HG03095 (cell line): ENCODE results near the gene CA5A.

Experiments
- ATAC-seq: cut with Tn5 transposase; IDR thresholded peaks from one replicate; pipeline ENCODE4 v1.9.1; 2021; ENCODE audit warnings: moderate library complexity; ENCODE audit not compliant: unreplicated experiment

The CA5A gene

DNA sequence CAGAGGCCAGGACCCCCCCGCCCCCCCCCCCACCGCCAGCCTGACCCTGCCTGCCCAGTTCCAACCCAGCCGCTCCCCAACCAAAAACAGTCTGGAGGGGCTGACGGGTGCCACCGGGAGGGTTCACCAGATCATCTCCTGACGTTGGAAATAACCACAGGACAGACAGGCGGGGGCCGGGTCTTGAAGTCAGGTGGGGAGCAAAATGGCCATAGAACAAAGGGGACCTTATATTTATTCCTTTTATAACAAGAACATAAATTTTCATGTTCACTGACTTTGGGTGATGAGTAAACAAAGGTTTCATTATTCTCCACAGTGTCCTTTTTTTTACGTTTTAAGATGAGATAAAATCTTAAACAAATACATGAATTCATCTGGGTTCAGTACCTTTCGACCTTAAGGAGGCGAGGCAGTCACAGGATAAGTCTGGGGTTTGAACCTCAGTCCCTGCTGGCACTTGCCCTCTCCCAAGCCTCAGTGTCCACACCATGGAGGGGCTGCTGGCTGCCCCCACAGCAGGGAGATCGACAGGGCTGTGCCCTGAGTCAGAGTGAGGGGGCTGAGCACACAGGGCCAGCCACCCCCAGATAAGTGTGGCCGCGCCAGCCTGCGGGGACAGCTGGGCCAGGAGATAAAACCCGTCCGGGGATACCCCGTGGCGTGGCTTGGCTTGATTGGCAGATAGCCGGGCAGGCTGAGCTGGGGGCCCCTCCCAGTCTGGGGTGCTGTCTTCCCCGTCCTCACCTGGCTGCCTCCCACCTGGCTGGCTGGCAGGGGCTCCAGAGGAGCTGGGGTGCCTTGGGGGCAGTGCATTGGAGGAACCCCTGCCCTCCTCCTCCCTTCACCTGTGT, 82.0 kb downstream of the CA5A start:
- no peak for ATAC-seq

DNA sequence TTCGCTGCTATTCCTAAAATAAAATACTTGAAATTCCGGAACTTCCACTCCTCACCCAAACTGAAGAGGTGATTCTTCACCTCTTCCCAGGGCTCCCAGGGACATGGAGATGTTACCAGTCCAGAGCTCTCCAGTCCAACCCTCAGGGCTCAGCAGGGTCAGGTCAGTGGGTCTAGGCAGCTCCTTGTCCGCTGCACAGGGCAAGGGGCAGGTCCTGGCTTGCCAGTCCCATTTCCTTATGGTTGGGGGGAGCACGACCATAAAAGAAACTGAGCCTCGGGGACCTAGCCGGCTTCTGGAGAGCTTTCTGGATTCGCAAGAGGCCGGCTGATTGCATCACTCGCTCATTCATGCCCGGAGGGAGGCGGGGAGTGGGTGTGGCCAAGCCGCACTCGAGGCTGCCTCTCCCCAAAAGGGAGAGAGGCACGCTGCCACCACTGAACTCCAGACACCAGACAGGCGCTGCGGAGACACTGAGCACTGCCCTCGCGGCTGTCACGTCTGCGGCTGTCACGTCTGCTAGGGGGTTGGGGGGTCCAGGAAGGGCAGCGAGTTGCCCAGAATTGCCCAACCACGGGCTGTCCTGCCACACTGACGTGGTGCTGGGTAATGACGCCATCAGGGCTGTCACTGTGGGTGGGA, 82.8 kb downstream of the CA5A start:
- ATAC-seq: peak; percentile 60

DNA sequence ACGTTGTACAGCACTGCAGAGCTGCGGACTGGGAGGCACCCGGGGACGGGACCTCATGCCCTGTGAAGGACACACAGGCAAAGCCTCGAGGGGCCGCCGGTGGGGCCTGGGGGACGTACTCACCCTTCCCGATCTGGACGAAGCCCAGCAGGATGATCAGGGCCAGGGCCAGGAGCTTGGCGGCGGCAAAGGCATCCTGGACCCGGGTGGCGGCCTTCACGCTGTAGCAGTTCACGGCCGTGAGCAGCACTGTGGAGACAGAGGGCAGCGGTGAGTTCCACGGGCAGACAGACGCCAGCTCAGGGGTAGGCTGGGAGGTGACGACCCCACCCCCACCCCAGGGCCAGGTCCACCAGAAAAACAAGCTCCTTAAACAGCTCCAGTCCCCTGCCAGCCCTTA, 84.7 kb downstream of the CA5A start:
- no peak for ATAC-seq

DNA sequence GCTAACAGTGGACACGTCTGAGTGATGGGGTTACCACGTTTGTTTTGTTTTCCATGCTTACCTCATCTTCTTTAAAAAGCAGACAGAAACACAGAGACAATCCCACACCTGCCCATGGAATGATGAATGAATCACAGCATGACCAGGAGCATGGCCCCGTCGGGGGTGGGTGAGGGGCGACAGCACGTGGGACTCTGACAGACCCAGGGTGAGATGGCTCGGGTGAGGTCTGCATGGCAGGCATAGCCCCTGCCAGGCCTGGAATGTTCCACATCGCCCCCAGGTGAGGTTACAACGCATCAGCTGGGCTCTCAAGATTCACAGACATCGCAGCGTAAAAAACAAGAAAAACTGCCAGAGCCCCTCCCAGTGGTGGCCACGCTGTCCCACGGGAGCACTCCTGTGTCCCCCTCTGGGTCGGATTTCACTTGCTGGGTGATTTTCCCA, 85.2 kb downstream of the CA5A start:
- ATAC-seq: no peak

DNA sequence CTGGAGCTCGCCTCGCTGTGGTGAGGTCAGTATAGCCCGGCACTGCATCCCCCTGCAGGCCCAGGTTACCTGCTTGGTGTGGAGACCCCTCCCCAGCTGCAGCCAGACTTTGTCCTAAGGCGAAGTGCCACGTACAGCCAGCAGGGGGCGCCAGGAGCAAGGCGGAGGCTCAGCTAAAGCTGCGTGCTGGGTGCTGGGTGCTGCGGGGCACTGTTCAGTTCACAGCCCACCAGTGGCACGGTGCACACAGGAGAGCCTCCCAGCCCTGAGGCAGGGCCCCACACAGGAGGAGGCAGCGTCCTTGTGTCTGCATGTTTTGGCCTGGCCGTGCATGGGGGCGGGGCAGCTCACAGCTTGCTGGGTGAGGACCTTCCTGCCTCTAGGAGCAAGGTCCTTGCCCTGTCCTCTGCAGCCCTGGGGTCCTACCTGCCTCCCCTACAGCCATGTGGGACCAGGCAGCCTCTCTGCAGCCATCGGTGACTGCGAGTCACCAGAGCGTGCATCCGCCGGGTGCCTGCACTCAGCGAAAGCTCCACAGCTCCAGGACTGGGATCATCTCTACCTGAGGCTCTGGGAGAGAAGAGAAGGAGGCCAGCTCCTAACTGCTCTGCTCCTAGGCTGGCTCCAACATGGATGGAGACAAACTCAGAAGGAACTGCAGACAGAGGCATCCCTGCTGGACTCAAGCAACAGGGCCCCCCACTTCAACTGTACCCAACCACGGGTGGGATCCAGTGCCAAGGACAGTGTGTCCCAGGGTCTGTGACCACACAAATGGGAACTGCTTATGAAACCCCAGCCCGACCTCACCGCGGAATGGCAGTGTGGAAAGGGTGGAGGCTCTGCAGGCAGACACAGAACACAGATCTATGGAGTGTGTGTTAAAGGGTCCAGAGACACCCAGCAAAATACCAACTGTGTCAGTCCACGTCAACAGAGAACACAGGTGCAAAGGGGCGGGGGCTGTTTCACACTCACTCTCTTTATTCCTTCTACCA, 86.0 kb downstream of the CA5A start:
- no peak for ATAC-seq

DNA sequence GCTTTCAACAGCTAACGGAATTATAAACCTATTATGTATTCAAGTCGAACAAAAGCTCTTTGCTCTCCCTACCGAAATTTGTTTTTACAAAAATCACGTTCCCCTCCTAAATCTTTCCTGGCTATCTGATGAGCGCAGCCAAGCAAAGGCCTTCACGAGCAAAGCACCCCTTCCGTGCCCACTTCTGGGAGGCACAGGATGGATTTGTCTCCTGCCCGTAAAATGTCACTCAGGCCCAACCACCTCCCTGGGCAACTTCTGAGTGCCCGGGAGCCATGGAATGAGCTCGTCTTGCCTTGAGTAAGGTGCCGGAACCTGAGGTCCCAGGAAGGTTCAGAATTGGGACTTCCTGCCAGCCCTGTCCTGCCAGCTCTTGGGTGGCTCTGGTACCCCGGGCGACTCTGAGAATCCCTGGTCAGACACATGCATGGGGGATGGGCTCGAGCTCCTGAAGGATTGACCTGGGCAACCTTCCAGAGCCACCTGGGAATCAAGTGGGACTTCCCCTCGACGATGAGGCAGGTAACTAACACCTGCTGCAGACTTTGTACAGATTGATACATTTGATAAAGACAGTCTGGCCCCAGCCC, 86.8 kb downstream of the CA5A start:
- no peak for ATAC-seq

DNA sequence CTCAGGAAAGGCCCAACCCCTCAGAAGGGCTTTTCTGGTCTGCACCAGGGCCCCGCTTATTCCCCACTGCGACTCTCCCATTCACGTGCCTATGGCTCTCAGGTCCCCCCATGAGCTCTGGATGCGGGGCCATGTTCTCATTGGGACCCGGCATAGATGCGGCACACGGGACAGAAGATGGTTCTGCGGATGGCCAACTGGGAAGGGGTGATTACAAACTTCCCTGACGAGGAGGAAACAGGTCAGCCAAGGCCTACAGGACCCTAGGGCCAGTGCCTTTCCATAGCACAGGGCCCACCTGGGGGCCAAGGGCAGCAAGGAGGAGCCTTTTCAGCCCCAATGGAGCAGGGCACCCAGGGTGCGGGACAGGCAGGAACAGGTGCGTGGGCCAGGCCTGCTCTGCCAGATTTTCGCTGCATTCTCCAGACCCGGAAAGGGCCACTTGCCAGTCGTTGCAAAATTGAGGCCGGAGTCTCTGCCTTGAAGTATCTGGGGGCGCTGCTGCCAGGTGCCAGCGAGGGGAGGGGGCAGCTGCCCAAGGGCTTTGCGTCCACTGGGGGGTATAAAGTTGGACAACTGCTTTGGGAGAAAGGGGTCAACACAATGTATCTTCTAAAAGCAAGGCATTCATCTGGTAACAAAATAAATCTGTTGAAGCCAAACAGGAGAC, 87.5 kb downstream of the CA5A start:
- ATAC-seq: no peak

DNA sequence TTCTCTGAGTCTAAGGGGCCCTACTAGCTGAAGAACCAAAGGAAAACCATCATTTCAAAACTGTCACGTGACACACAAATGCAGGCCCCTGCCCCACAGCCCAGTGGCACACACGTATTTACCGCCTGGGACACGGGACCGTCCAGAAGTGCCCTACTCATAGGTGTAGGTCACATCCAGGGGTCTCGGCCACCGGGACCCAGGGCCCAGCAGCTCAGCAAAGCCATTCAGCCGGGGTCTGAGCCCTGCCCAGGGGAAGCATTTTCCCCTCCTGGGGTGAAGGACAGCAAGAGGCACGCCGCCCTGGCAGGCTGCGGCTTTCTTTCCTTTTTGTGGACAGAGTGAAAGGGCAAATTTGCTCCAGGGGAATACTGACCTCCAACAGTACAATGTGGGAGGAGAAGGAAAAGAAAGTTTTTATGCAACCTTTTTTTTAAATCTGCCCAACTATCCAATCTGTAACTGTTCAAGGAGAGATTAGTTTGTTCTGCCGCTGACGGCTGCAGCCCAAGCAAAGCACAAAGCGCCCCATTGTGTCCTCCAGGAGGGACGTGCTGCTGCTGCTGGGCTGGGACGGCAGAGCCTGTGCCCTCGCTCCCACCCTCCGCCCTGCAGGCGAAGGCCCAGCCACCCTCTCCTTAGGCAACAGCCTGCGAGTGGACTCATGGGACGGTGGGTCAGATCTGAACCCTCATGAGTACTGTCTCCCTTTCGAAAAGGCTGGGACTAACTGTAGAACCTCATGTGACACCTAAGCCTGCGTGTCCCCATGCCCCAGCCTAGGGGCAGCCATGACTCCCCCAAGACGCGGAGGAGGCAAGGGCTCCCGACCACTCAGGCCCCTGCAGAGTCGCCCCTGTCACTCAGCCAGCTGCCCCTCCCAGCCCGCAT, 88.3 kb downstream of the CA5A start:
- no peak for ATAC-seq

DNA sequence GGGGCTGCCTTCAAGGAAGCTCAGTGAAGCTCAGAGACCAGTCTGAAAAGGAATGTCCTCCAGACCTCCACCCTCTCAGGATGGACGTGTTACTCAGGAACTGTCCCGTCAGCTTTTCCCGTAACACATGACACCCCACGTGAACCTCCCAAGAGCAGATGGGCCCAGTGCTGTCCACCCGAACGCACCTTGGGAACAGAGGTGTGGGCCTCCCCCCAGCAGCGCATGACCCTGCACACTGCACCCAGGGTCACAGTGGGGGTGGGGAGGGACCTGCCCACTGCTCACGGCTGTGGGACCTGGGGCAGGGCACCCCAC, 88.9 kb downstream of the CA5A start:
- no peak for ATAC-seq

DNA sequence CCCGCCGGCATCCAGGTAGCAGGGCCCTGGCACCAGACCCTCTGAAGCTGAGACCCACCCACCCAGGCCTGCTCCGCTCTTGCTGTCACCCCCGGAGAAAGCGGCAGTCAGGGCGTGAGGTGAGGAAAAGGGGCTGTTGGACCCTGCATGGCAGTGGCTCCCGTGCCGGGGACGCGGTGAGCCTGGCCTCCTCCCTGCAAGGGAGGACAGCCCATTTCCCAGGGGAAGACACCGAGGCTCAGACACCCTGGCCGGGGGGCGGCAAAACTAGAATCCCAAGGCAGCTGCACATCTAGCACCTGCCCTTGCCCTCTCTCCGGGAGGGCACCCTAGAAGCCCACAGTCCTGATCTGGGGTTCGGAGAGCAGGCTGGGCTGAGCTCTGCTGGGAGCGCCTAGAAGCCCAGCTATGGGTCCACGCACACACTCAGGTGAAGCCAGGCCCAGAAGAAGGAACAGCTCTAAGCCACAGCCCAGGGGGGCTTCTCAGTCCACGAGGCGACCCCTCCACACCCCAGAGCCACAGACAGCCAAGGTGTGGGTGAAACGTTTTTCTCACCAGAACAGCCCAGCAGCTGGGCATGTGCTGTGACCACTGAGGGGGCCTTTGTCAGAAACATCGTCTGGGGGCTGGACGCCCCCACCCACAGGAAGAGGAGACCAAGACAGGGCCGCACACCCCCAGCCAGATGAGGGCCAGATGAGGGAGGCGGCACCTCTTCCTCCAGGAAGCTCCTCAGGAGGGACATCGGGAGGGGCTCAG, 89.4 kb downstream of the CA5A start:
- ATAC-seq: no peak

DNA sequence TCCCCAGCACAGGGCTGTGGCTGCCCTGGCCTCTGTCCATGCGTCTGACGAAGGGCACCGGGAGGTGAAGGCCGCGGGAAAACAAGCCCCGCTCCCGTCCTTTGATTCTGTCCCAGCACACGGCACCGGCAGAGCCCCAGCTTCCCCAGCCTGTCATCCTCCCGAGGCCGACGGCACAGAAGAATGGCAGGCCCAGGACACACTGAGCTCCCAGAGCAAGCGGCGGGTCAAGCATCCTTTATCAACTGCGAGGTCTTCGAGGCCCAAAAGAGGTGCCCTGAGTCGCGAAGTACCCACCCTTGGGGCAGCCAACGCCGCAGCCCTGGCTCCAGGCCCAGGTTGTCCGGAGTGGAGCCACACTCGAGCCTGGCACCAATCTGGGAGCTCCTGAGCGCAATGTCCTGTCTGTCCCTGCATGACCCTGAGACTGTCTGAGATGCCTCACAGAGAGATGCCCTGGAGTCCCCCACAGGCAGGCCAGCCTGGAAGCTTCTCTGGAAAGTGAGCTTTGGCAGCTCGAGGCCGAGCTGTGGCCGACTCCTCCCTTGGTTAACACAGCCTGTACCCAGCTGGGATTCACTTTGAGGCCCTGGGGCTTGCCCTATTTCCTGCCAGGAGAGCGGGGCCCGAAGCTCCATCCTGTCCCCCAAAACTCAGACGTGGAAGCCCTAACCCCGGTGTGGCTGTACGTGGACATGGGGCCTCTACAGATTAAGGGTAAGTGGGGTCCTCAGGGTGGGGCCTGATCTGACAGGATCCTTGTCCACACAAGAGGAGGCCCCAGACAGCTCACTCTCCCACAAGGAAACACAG, 90.3 kb downstream of the CA5A start:
- ATAC-seq: no peak

DNA sequence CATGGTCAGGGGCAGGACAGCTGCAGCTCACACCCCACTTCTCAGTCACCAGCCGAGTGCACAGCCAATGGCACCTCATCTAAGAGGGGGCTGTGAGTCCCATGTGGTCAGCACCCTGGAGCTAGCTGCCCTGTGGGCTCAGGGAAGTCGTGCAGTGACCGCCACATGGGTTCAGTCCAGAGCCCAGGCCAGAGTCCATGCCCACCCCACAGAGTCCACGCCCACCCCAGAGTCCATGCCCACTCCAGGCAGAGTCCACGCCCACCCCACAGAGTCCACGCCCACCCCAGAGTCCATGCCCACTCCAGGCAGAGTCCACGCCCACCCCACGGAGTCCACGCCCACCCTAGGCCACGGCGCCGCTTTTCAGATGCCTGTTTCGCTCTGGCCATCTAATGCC, 91.1 kb downstream of the CA5A start:
- no peak for ATAC-seq

DNA sequence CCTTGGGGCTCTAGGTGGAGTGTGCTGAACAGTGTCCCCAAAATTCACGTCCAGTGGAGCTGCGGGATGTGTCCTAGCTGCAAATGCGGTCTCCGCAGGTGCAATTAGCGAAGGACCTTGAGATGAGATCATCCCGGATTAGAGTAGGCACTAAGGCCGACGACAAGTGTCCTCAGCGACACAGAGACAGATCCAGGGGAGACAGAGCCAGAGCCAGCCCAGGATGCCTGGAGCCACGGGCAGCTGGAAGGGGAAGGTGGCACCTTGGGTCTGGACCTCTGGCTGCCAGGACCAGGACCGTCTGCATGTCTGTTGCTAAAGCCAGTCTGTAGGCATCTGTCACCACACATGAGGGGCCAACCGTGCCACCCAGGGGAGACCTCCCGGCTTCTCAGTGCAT, 91.5 kb downstream of the CA5A start:
- ATAC-seq: no peak

DNA sequence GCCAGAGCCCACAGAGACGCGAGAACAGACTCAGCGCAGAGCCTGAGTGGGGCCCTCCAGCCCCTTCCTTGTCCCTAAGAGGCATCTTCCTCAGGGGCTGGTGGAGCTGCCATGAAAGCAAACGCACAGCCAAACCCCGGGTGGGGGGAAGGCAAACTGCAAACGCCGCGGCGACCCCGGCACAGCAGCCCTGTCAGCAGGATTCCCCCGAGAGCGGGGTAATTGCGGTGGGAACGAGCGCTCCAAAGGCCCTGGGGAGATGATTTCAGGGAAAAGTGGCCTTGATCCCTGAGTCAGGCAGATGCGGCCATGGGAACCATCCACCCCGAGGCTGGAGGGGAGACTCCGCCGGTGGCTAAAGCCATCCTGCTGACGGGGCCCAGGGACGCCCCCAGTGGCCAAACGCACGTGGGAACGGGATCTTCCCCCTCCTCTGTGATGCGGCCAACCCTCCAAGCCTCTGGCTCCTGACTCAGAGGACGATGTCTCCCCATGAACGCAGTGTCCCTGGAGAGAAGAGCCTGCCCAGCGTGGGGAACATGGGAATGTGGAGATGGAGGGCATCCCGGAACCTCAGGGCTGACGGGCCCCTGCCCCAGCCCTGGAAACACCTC, 92.1 kb downstream of the CA5A start:
- no peak for ATAC-seq

DNA sequence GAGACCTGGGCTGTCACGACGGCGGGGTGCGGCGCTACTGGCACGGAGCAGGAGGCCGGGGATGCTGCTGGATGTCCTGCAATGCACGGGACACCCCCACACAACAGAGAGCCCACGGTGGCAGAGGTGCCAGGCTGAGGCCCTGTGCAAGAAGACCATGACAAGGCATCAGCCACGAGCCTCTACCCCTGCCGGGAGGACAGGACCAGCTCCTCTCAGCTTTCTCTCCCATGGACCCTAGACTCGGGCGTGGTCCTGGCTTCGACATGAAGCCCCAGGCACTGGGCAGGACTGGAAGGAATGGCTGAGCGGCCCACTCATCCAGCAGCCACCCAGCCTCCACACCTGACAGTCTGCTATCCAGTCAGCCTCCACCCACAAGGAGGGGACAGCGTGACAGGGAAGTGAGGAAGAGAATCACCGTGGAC, 92.6 kb downstream of the CA5A start:
- no peak for ATAC-seq

DNA sequence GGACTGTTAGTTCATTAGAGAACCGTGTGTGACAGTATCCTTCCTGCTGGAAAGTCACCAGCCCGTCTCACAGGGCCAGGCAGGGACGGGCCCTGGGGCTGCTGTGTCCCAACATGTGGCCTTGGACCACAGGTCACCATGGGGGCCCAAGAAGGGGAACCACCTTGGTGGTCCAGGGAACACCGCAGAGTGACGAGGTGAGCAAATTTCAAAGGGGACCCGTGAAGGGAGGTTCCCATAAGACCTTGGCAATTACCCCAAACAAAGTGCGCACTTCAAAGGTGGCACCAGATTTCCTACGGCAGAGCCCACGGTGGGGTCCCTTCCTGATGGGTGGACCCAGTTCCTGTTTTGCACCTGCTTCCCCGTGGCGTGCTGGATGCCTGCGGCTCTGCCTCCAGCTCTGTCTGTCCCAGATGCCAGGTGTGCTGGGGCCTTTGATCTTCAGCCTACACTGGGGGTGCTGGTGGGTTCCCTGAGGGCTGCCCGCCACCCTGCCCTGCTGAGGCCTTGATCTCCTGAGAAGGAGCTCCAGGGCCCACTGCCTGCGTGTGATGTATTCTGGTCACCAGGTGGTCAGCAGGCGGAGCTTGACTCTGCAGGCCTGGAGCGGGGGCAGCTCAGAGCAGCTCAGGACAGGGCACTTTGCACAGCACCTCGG, 94.0 kb downstream of the CA5A start:
- ATAC-seq: no peak
